PFSK-1 (cell line): ENCODE results near the gene HNRNPA3.

Experiments
- POLR2AphosphoS5 ChIP-seq: IDR thresholded peaks from 2 replicates; pipeline ENCODE4 v1.6.1; 2012; ENCODE audit warnings: low read depth, mild to moderate bottlenecking, control low read depth, low read length, moderate library complexity
- TAF1 ChIP-seq: IDR thresholded peaks from 2 replicates; pipeline ENCODE4 v1.6.1; 2012; ENCODE audit warnings: low read length, control low read depth, borderline replicate concordance; ENCODE audit not compliant: insufficient read depth

DNA sequence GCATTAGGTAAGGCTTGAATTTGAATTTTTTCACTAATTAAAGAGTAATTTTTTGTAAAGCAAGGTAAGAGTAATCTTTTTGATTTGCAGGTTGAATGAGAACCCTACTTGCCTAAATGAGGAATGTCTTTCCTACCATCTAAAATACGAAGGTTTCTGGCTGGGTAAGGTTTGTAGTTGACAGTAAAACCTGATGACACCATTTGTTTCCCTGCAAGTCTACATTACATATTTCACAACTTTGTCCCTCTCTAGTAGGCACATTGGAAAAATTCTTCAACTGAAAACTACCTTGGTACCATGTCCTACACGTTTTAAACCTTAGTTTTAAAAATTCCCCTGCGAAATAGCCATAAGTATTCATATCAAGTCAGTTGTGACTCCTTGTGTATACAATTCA, 9.4 kb downstream of the HNRNPA3 start:
- TF ChIP-seq POLR2AphosphoS5 (no peak), TAF1 (no peak)
